SK-N-DZ (cell line): ENCODE measurements around the gene CASZ1.
A peak's percentile ranks its signal among the peaks of the same experiment; 100 is the strongest.

ENCODE experiments used
- DNase-seq: peaks from one replicate; pipeline ENCODE4 v3.0.0-alpha.2; 2015; ENCODE audit warnings: low spot score

Gene CASZ1

GRCh38 chr1:10639775-10640578 lies 156.5 kb downstream of the CASZ1 start:
- DNase-seq: peak; percentile 46

- DNase-seq: no peak
These were observed 157.3 kb downstream of the CASZ1 start for GRCh38 chr1:10639011-10639774.

- no peak for DNase-seq
These were observed 157.9 kb downstream of the CASZ1 start for GRCh38 chr1:10638559-10639005.

GRCh38 chr1:10637834-10638558 lies 158.4 kb downstream of the CASZ1 start:
- DNase-seq: no peak

- DNase-seq: no peak
These were observed 159.0 kb downstream of the CASZ1 start for GRCh38 chr1:10637400-10637799.

- no peak for DNase-seq
These were observed 160.5 kb downstream of the CASZ1 start for GRCh38 chr1:10635992-10636391.

- DNase-seq: no peak
These were observed 161.2 kb downstream of the CASZ1 start for GRCh38 chr1:10635085-10635896.

GRCh38 chr1:10634428-10635084 lies 161.9 kb downstream of the CASZ1 start:
- DNase-seq: no peak

GRCh38 chr1:10634075-10634427 lies 162.4 kb downstream of the CASZ1 start:
- DNase-seq: no peak

GRCh38 chr1:10633416-10633815 lies 163.0 kb downstream of the CASZ1 start:
- no peak for DNase-seq

GRCh38 chr1:10632691-10633090 lies 163.8 kb downstream of the CASZ1 start:
- no peak for DNase-seq

- DNase-seq: no peak
These were observed 164.4 kb downstream of the CASZ1 start for GRCh38 chr1:10631811-10632593.

- DNase-seq: no peak
These were observed 165.2 kb downstream of the CASZ1 start for GRCh38 chr1:10631121-10631810.

GRCh38 chr1:10630661-10631120 lies 165.8 kb downstream of the CASZ1 start:
- DNase-seq: no peak

GRCh38 chr1:10629816-10630571 lies 166.5 kb downstream of the CASZ1 start:
- no peak for DNase-seq

- no peak for DNase-seq
These were observed 167.2 kb downstream of the CASZ1 start for GRCh38 chr1:10629091-10629815.

GRCh38 chr1:10628685-10629084 lies 167.8 kb downstream of the CASZ1 start:
- DNase-seq: no peak
